HL-60/S4 treated with phorbol 12-myristate 13-acetate at 8.2 ng/mL for 4 days and 3 days (cell line): ENCODE data around the gene ARHGAP22.
"Not testable (repeated sequence)": the region's sequence is repeated elsewhere in the genome, so short reads cannot be mapped to it uniquely, and the experiment has no call there.

Experiments used
- in situ Hi-C: fragments of 300-500 bp; cut with MboI; formaldehyde crosslinking; loops from 2 replicates; pipeline ENCODE4 v1.15.0; 2022; ENCODE audit warnings: low sequenced_read_pairs

The ARHGAP22 gene

DNA sequence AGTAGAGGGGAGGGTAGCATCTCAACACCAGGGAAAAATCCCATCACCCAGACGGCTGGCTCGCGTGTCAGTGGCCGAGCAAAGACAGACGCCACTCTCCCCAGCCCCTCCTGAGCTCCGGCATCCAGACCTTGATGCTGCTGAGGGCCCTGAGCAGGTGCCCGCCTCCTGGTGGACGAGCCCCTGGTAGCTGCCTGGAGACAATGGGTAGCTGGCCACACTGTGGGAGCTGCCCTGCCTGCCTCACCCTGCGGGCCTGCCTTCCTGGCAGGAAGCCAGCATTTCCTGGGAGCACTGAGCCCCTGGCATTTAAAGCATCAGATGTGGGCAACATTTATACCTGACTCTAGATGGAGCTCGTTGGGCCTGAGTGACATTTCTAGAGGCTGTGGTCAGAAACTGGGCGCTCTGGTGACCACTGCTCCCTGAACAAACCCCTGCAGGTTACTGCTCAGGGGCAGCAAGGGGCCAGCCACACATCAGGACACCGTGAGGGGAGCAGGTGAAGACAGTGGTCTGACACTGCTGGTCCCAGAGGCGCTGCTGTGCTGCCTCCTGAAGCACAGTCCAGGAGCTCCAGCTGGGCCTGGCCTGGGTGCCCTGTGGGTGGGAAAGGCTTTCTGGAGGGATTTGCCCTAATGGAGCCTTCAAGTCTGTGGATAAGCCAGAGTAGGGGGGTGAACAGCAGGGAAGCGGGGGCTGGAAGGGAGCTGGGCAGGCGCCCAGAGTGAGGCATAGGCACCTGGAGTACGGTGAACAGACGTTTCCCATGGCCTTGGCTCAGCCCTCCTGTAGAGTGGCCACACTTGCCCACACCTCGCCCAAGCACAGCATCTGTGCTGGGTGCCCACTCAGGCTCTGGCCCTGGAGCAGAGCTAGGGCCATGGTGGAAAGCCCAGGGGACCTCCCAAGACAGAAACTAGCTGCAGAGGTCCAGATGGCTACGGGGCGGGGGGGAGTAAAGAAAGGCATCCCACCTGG, 159.7 kb downstream of the ARHGAP22 start:
- in situ Hi-C loops = no loop called here

DNA sequence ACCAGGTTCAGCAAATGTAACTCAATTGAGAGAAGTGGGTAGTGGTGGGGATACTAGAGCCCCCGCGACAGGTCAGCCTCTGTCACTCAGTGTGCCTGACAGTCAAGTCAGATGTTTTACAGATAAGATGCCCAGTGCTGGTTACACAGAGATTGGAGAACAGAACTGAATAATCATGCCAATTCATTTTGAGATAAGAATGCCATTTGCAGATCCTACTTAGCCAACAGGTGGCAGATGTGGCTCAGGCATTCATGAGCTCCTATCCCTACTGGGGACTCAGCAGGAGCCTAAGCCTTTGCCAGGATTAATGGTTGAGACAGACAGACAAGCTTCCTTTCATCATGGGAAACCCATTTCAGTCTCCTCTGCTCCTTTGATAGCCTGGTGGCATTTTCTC, 160.6 kb downstream of the ARHGAP22 start:
- in situ Hi-C loops = no loop called here

DNA sequence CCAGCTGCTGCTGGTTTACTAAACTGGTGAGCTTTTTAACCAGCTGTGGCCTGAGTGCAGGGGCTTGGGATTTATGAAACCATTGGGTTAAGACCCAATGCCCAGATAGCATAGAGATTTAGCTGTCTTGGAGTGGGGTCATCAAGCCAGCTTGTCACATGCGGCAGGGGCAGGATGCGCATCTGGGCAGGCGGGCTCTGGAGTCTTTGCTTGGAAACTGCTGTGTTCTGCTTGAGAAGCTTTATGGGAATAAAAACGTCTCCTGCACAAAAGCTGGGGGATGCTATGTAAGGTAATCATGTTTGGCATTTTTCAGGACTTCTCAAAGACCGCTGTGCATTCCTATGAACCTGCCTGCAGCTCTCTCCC, 162.1 kb downstream of the ARHGAP22 start:
- in situ Hi-C loops = no loop called here

DNA sequence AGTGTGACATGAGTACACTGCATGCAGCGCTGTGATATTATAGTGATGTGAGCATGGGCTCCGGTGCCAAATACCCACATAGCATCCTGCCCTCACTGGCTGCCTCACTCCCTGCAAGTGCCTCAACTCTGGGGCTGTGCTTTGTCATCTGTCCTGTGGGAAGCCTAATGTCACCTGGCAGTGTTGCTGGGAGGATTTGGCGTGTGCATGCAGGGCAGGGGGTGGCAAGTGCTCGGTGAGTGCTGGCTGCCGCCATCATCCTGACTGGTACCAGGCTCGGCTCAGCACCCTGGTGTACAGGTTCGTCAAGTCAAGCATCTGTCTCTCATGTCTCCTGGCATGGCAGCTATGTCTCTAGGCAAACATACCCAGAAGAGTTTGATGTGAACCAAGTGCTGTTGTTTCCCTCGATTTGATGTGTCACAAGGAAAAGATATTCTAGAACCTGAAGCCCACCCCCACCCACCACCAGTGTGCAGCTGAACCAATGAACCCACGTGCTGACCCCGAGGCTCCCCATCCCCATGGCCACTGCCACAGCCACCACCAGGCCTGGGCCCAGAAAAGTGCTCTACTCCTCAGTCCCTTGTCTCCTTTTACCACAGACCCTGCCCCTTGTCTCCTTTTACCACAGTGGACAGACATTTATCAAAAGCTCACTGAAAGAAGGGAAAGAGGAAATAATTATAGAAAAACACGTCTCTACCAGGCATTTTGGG, 162.6 kb downstream of the ARHGAP22 start:
- in situ Hi-C loops = no loop called here

DNA sequence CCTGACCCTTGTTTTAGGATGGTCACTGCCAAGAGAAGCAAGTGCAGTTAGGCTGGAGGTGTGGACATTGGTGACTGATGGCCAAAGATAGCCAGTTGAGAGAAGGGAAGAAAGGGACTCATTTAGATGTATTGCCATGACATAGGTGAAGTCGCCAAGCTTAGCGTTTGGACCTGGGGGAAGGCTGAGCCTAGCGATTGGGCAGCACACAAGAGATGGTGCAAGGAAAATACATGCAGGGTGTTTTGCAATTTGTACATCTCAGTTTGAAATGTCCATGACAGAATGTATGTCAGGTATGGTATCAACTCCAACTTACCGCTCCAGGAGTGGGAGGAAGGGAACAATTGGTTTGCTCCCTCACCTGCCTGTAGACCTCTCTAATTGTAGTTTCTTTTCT, 164.1 kb downstream of the ARHGAP22 start:
- in situ Hi-C loops = no loop called here

DNA sequence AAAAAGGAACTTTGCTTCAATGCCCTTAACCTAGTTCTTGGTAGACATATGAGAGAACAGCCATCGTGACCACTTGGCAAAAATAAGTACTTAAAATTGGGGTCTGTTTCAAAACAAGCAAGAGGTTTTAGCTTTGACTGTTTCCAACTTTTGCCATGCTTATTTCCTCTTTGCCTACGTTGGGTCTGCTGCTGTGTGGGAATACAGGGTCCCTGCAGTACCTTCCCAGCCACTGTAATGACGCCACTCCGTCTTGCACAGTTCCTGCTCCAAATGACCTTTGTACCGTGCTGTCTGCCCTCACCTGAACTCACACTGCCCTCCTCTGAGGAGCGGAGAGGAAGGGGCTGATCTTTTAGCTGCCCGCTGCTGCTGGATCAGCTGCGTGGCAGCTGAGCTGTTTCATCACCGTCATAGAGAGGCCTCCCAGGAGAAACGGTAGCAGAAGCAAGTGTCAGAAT, 165.3 kb downstream of the ARHGAP22 start:
- in situ Hi-C loops = no loop called here

DNA sequence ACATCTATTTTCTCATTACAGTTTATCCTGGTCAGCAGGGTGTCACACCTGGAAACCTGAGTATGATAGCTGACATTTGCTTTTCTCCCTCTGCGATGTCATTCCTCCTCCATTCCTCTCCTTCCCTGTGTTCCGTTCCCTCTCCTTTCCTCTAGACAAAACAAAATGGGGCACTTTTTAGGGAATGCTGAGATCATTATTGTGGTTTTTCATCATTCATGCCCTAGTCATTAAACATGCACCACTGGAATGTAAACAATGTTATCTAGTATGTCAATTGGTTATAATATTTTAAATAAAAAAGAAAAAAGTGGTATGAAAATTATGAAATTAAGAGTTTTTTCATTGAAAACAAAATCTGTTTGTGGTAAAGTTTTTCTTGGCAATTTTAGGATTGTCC, 165.8 kb downstream of the ARHGAP22 start:
- in situ Hi-C loops = no loop called here

DNA sequence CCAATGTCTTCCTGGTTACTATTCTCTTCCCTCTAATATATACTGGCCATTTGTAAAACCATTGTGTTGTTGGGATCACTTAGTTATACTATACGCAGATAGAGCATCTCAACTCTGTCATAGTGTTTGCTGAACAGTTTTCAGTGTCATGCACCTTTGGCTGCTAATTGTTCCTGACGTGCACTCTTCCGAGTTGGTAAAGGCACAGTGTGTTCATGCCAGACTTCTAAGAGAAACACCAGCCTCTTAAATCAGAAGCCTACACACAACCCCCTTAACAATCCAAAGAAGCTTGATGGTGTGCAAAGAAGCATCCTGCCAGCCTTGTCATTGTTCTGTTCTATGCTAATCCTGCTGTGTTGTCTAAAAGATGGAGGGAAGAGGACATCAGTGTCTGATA, 167.3 kb downstream of the ARHGAP22 start:
- in situ Hi-C loops = no loop called here

DNA sequence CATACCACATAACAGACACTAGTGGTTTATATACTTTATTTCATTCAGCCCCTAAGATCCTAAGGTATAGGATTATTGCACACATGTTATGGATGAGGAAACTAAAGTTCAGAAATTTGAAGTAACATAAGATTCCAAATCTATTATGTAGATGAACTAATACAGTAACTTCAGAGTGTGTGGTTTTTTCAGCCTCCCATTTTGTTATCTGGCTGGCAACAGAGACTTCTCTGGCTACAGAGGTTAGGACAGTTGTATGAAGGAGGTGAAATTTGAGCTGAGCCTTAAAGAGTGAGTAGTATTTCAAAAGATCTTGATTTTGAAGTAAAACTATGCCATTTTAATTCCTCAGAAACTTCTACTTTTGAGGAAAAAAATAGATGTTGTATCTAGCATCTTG, 173.0 kb downstream of the ARHGAP22 start:
- in situ Hi-C loops = no loop called here

DNA sequence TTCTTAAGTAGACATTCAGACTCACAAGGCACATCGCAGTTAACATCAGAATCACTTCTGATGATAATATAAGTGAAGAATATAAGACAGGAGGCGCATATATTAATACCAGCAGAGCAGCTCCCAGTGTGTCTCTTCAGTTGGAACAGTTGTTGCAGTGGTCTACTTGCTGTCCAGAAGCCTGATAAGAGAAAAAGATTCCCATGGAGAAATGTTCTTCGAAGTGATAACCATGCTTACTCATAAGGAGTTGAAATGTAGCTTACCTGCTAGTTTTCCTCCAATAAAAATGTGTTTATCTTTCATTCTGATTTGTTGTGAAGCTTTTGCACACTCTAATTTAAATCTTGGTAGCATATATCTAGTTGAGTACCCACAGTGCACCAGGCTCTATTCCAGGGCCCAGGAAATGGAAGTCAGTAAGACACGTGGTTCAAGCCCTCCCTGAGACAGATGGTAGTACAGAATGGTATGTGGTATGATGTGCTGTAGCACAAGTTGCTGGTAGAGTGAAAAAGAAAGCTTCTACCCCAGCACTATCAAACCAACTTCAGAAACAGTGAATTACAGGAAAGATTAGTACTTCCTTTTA, 174.4 kb downstream of the ARHGAP22 start:
- in situ Hi-C loops = no loop called here

DNA sequence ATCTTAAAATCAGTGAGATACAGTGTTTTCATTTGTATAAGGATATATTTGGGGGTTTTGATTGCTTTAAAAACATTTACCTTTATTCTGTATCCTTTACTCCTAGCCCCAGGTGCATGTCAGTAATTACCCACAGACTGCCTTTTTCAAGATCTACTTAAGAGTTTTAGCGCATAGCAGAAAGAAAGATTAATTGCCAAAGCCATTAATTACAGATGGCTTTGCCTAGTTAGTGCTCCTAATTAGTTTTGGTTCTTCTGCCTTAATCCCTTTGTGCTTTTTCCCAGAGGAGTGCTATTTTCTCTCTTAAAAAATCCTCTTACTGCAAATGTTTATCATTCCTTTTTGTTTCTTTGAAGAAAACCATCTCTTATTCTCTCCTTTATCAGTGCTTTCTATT, 175.6 kb downstream of the ARHGAP22 start:
- in situ Hi-C loops = no loop called here

DNA sequence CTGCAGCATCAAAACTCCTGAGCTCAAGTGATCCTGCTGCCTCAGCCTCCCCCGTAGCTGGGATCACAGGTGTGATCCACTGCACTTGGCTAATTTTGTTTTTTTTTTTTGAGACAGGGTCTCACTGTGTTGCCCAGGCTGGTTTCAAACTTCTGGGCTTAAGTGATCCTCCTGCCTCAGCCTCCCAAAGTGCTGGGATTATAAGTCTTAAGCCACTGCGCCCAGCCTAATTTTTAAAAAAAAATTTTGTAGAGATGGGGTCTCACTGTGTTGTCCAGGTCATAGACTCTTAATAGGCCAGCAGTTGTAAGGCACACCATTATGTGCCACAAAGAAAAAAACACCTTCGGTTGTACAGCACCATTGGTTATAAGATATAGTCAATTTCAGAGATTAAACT, 176.0 kb downstream of the ARHGAP22 start:
- in situ Hi-C loops = no loop called here

DNA sequence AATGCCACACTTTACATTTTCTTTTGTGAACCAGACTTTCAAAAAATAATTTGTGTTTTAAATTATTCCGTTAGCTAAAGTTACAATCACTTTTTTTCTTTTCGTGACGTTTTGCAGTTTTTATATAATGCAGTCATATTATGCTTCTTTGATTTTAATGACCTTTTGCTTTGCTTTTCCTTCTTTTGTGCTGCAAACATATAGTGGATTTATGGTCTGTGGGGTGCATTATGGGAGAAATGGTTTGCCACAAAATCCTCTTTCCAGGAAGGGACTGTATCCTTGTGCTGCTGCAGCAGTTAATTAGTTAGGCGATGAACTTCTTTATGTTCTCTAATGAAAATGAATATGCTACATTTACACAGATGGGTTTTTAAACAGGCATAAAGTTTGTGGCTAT, 181.0 kb downstream of the ARHGAP22 start:
- in situ Hi-C loops = no loop called here

DNA sequence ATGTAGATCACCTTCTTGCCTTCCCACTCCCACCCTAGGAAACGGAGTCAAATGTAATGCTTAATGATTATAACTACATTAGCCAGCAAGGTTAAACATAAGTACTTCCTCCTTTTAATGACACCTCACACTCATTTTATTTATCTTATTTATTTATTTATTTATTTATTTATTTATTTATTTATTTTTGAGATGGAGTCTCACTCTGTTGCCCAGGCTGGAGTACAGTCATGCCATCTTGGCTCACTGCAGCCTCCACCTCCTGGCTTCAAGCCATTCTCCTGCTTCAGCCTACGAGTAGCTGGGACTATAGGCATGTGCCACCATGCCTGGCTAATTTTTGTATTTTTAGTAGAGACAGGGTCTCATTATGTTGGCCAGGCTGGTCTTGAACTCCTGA, 183.0 kb downstream of the ARHGAP22 start:
- in situ Hi-C loops = not testable (repeated sequence)

DNA sequence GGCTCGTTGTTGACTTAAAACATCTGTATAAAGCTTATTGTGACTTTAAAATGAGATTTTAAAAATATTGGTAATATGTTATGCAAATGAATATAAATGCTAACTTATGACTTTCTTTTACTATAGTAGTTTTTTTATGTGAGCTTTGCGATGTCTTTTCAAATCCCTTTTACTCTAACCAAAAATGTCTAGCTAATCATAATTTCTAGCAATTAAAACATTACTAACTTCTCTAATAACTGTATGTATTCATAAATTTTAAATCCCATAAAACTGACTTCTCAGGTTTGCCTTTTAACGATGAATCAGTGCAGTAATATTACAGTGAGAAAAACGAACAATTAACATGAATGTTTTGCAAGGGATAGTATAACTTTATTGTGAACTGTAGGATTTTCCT, 185.2 kb downstream of the ARHGAP22 start:
- in situ Hi-C loops = no loop called here

DNA sequence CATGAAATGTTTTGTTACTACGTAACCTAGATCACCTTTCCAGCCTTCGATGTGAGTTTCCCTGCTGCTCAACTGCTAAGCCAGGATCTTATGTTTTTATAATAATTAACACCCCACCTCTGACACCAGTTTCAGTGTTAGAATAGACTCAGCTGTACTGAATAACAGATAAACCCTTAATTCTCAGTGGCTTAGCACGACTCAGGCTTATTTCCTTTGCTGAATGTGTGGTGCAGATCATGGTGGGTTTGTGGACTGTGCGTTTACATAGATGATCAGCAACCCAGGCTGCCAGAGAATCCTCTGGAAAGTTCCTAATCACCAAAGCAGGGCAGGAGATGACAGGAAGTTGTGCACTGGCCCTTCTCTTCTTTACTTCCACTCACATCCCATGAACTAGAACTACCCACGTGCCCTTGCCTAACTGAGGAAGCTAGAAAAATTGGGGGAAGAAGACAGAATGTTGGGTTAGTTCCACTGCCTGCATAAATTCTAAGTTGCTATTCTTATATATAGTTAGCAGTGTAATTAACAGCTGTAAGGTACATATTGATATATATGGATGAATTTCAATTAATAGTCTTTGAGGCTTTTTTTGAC, 186.6 kb downstream of the ARHGAP22 start:
- in situ Hi-C loops = no loop called here

DNA sequence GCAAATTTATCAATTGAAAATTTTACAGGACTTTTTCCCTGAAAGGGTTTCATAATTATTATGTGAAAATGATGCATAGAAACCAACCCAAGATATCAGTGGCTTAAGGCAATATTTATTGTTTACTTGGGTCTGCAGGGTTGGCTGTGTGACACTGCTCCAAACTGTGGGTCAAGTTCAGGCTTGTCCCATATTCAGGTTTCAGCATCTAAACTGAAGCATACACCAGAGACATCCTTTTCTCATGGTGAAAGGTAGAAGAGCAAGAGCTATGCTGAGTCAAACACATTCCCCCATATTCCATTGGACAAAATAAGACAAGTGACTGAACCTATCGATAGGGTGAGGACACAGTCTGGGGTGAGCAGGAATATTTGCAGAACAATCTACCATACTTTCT, 187.5 kb downstream of the ARHGAP22 start:
- in situ Hi-C loops = no loop called here

DNA sequence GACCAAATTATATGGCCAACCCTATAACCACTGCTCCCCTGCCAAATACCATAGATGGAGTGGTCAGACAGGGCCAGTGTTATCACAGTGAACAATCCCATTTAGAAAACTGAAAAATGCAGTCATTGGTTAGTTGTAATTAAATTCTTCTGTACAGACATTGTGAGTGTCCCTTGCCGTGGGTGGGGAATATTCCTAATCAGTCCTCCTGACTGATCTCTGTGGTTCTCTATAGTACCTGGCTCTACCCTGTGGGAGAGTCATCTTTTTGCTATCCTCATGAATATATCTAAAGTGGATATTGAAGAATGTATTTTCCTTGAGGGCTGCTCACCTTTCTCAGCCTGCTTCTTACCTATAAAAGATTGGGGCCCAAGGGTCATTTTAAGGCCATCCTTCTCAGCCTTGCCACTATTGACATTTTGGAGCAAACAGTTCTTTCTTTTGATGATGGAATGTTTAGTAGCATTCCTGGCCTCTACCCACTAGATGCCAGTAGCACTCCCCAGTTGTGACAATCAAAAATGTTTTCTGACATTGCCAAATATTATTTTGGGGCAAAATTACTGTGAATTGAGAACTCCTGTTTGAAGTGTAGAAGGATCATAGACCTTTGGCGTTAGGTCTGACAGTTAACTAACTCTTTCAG, 188.2 kb downstream of the ARHGAP22 start:
- in situ Hi-C loops = no loop called here

DNA sequence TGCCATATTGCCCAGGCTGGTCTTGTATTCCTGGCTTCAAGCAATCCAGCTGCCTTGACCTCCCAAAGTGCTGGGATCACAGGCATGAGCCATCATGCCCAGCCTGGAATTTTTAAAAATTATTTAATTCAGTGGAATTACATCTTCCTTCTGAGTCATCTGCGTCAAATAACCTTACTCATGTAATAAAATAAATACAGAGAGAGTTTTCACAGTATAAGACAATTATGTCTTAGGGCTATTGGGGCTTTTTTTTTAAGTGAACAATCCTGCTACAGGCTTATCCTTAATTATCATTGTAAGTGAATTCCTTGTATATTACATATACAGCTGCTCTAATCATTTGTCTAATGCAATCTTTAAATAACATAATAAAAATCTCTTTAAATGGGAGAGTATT, 190.1 kb downstream of the ARHGAP22 start:
- in situ Hi-C loops = no loop called here

DNA sequence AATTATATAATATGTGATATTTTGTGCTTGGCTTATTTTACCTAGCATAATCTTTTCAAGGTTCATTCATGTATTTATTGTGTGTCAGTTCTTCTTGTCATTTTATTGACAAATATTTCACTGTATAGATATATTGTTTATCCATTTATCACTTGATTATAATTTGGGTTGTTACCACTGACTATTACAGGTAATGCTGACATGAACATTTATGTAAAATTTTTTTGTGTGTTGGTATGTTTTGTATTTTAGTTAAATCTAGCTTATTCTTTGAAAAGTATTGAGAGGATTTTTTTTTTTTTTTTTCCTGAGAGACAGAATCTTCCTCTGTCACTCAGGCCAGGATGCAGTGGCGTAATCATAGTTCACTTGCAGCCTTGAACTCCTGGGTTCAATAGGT, 190.7 kb downstream of the ARHGAP22 start:
- in situ Hi-C loops = no loop called here

DNA sequence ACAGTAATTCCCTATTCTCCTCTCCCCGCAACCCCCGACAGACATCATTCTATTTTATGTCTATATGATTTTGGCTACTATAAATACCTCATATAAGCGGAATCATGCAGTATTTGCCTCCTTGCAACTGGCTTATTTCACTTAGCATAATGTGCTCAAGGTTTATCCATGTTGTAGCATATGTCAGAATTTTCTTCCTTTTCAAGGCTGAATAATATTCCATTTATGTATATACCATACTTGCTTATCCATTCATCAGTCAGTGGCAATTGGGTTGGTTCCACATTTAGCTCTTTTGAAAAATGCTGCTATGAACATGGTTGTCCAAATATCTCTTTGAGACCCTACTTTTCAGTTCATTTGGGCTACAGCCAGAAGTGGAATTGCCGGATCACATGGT, 191.9 kb downstream of the ARHGAP22 start:
- in situ Hi-C loops = no loop called here
